ENCODE data around the gene MCF2L2.

DNA sequence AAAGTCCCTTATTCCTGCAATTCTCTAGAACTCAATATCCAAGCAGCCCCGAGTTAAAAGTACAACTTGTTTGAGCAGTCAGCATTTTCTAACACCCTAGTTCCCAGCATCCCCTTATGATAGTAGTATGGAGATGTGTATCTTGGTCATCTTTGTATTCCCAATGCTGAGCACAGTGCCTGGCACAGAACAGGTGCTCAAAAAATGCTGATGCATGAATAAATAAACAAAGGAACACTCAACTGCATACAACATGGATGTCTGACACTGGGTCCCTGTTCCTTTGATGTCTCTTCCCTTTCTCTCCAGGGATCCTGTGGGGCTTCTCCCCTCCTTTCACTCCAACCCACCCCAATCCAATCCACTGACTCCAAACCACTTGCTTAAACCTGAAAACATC, 199.2 kb downstream of the MCF2L2 start:
- TF ChIP-seq, protein P1, sequence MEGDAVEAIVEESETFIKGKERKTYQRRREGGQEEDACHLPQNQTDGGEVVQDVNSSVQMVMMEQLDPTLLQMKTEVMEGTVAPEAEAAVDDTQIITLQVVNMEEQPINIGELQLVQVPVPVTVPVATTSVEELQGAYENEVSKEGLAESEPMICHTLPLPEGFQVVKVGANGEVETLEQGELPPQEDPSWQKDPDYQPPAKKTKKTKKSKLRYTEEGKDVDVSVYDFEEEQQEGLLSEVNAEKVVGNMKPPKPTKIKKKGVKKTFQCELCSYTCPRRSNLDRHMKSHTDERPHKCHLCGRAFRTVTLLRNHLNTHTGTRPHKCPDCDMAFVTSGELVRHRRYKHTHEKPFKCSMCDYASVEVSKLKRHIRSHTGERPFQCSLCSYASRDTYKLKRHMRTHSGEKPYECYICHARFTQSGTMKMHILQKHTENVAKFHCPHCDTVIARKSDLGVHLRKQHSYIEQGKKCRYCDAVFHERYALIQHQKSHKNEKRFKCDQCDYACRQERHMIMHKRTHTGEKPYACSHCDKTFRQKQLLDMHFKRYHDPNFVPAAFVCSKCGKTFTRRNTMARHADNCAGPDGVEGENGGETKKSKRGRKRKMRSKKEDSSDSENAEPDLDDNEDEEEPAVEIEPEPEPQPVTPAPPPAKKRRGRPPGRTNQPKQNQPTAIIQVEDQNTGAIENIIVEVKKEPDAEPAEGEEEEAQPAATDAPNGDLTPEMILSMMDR (conservative IDR thresholded peaks at IDR 0.05 in 1 of 2, IDR thresholded peaks at IDR 0.05 in 1 of 2; ENCODE audit: extremely low read depth in 1 of 2, insufficient read depth in 1 of 2, low read depth in 1 of 2, low read length in 2 of 2): no peak
- no peak for TF ChIP-seq EZH2 (IDR thresholded peaks at IDR 0.05; ENCODE audit: borderline replicate concordance, low read length)
